WERI-Rb-1 (cell line): Measurements from ENCODE around the gene CD101.
A peak's percentile ranks its signal among the peaks of the same experiment; 100 is the strongest.

ENCODE experiments used
- DNase-seq: peaks from one replicate; pipeline ENCODE4 v3.0.0-alpha.2; 2020
- H3K27ac ChIP-seq: fragments of 250-450 bp; sonication (Bioruptor Pico); 2 replicates; pipeline ENCODE4 v1.5.1; 2020; ENCODE audit warnings: mild to moderate bottlenecking, moderate library complexity
- H3K27me3 ChIP-seq: fragments of 250-450 bp; sonication (Bioruptor Pico); 2 replicates; pipeline ENCODE4 v1.5.1; 2021; ENCODE audit warnings: mild to moderate bottlenecking, low read depth, moderate library complexity; ENCODE audit not compliant: insufficient read depth, severe bottlenecking
- H3K36me3 ChIP-seq: fragments of 250-450 bp; sonication (Bioruptor Pico); 2 replicates; pipeline ENCODE4 v1.5.1; 2020; ENCODE audit warnings: mild to moderate bottlenecking, moderate library complexity
- H3K4me3 ChIP-seq: 2 replicates; pipeline ENCODE4 v1.5.1; 2011; ENCODE audit warnings: low read depth, mild to moderate bottlenecking, control low read depth, low read length
- H3K9me3 ChIP-seq: fragments of 250-450 bp; sonication (Bioruptor Pico); 2 replicates; pipeline ENCODE4 v1.5.1; 2021; ENCODE audit warnings: mild to moderate bottlenecking, moderate library complexity; ENCODE audit not compliant: severe bottlenecking
- TF ChIP-seq, protein P1 (sequence below): IDR thresholded peaks from 2 replicates; pipeline ENCODE4 v1.5.1; 2011; ENCODE audit warnings: low read depth, mild to moderate bottlenecking, control low read depth, inconsistent platforms, low read length

The CD101 gene

DNA sequence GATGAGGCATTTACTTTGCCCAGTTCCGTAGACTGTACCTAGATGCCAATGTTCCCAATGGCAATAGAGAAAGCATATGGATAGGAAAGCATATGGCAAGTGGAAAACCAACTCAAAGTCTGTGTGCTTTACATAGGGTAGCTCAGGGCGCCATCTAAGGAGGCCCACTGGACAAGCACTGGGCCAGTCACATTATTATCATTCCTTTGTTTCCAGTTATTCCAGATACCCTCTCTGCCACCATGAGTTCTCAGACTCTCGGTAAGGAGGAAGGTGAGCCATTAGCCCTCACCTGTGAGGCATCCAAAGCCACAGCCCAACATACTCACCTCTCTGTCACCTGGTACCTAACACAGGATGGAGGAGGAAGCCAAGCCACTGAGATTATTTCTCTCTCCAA, 9.8 kb downstream of the CD101 start:
- H3K27ac ChIP-seq, result no peak overlapping the region
- H3K27me3 ChIP-seq, result no peaks in the 10 kb centered on the region
- H3K4me3 ChIP-seq, result no peak overlapping the region
- no peaks in the 10 kb centered on the region for H3K36me3 ChIP-seq
- DNase-seq, result no peak
- TF ChIP-seq, protein P1, sequence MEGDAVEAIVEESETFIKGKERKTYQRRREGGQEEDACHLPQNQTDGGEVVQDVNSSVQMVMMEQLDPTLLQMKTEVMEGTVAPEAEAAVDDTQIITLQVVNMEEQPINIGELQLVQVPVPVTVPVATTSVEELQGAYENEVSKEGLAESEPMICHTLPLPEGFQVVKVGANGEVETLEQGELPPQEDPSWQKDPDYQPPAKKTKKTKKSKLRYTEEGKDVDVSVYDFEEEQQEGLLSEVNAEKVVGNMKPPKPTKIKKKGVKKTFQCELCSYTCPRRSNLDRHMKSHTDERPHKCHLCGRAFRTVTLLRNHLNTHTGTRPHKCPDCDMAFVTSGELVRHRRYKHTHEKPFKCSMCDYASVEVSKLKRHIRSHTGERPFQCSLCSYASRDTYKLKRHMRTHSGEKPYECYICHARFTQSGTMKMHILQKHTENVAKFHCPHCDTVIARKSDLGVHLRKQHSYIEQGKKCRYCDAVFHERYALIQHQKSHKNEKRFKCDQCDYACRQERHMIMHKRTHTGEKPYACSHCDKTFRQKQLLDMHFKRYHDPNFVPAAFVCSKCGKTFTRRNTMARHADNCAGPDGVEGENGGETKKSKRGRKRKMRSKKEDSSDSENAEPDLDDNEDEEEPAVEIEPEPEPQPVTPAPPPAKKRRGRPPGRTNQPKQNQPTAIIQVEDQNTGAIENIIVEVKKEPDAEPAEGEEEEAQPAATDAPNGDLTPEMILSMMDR, result no peak
- H3K9me3 ChIP-seq, result no peaks in the 10 kb centered on the region

DNA sequence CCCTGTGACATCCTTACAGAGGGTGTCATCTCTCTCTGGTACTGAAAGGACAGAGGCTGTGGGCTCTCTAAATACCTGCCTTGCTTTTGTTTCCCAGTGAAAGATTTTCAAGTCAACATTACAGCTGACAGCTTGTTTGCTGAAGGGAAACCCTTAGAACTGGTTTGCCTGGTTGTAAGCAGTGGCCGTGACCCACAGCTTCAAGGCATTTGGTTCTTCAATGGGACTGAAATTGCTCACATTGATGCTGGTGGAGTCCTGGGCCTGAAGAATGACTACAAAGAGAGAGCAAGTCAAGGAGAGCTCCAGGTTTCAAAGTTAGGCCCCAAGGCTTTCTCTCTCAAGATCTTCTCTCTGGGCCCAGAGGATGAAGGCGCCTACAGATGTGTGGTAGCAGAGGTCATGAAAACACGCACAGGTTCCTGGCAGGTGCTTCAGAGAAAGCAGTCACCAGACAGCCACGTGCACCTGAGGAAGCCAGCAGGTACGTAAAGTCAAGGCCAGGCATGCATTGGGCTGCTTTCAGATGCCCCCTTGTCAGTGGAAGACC, 11.8 kb downstream of the CD101 start:
- no peaks in the 10 kb centered on the region for H3K36me3 ChIP-seq
- no peaks in the 10 kb centered on the region for H3K27me3 ChIP-seq
- H3K9me3 ChIP-seq, result no peaks in the 10 kb centered on the region
- DNase-seq, result no peak
- H3K4me3 ChIP-seq, result no peak overlapping the region
- H3K27ac ChIP-seq, result no peak overlapping the region
- TF ChIP-seq, protein P1, result no peak

DNA sequence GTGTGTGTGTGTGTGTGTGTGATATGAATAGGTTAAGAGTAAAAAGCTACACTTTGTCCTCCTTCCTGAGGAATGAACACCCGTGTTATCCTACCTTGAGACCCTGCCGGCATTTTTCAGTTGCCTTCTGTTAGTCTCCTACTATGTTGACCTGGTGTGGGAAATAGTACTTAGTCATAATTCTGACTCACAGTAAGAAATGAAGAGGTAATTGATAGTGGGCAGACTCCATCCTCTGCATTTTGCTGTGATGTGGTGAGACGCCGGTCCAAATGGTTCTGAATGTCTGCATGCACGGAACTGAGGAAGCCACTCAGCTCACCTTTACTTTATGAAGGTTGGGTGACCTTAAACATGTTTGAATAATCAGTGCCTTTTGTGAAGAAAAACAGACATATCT, 12.6 kb downstream of the CD101 start:
- Histone ChIP-seq H3K4me3 (no peak overlapping the region), H3K27me3 (no peaks in the 10 kb centered on the region), H3K36me3 (no peaks in the 10 kb centered on the region), H3K9me3 (no peaks in the 10 kb centered on the region), H3K27ac (no peak overlapping the region)
- DNase-seq, result no peak
- TF ChIP-seq, protein P1, result no peak

DNA sequence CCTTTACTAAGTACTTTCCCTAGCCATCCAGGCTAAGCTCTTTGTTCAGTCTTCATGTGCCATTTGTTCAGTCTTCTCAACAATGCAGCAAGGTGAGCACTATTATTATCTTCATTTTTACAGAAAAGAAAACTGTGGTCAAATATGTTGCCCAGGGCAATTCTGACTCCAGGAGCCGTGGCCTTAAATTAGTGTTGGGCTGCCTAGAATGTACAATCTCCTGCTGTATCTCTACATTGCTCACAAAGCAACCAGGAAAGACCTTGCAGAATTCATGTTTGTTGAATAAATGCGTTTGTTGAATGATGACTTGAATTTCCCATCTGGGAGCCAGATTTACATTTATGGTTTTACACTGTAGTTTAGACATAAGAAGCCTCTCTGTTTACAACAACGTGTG, 14.2 kb downstream of the CD101 start:
- H3K27ac ChIP-seq, result peak overlapping the region; percentile 9; the same call in 1 of the 2 replicates
- H3K9me3 ChIP-seq, result no peaks in the 10 kb centered on the region
- DNase-seq, result no peak
- no peak overlapping the region for H3K4me3 ChIP-seq
- TF ChIP-seq, protein P1, result no peak
- no peaks in the 10 kb centered on the region for H3K36me3 ChIP-seq
- H3K27me3 ChIP-seq, result no peaks in the 10 kb centered on the region

DNA sequence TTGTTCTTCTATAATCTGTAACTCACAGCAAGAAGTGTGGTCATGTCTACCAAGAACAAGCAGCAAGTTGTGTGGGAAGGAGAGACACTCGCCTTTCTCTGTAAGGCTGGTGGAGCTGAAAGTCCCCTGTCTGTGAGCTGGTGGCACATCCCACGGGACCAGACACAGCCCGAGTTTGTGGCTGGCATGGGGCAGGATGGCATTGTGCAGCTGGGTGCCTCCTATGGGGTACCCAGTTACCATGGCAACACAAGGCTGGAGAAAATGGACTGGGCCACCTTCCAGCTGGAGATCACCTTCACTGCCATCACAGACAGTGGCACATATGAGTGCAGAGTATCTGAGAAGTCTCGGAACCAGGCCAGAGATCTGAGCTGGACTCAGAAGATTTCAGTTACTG, 15.5 kb downstream of the CD101 start:
- DNase-seq, result no peak
- Histone ChIP-seq H3K4me3 (no peak overlapping the region), H3K27ac (peak overlapping the region; percentile 46), H3K9me3 (no peaks in the 10 kb centered on the region), H3K36me3 (no peaks in the 10 kb centered on the region), H3K27me3 (no peaks in the 10 kb centered on the region)
- TF ChIP-seq, protein P1, result no peak

DNA sequence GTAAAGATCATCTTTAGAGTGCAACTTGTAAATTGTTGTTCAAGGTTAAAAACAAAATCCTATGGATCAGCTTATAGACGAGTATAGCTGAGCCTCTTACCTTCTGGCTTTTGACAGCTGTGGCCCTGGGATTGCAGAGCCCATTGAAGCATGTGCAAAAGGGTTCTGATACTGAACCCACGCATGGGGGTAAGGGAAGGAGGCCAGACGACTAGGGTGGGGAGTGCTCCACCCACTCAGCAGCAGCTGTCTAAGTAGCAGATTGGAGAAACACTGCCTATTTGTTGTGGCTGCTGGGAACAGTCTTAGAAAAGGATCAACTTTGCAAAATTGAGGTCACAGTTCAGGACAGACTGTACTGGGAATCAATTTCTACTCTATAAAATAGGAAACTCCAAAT, 16.1 kb downstream of the CD101 start:
- Histone ChIP-seq H3K36me3 (no peaks in the 10 kb centered on the region), H3K9me3 (no peaks in the 10 kb centered on the region), H3K4me3 (no peak overlapping the region), H3K27me3 (no peaks in the 10 kb centered on the region), H3K27ac (peak overlapping the region; percentile 53)
- TF ChIP-seq, protein P1, result no peak
- DNase-seq, result peak; percentile 90
